Fibroblast of lung (primary cell): ENCODE results near the gene UNC13C.

Source experiments
- EZH2 ChIP-seq: IDR thresholded peaks from 2 replicates; pipeline ENCODE4 v1.5.1; 2012; ENCODE audit warnings: low read length, control low read depth, mild to moderate bottlenecking; ENCODE audit errors: missing control alignments
- TF ChIP-seq, protein P1 (sequence below), 2 donors: IDR thresholded peaks in 1 of 2; conservative IDR thresholded peaks in 1 of 2; 1 replicate in 1 of 2; 2 replicates in 1 of 2; pipeline ENCODE4 v1.5.1; 2011 to 2012; ENCODE audit warnings: low read length in 2 of 2, control low read depth in 1 of 2, inconsistent platforms in 1 of 2, low read depth in 1 of 2, mild to moderate bottlenecking in 1 of 2

DNA sequence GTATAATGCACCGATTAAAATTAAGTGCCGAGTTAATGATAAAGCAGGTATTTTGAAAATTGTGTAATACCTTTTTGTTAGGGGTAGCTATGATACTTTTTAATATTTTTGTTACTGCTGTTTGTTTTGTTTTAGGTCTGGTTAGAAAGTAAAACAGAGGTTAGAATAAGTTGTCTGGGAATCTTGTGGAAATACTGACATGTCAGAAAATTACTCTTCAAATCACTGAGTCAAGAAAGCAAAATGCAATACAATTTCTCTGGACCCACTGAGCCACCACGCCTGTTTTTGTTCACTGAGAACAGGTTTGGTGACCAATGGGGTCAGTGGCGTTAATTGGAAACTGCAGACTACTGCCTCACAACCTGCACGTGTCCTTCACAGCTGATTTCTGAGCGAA is 601.6 kb downstream of the UNC13C start:
- TF ChIP-seq, protein P1, sequence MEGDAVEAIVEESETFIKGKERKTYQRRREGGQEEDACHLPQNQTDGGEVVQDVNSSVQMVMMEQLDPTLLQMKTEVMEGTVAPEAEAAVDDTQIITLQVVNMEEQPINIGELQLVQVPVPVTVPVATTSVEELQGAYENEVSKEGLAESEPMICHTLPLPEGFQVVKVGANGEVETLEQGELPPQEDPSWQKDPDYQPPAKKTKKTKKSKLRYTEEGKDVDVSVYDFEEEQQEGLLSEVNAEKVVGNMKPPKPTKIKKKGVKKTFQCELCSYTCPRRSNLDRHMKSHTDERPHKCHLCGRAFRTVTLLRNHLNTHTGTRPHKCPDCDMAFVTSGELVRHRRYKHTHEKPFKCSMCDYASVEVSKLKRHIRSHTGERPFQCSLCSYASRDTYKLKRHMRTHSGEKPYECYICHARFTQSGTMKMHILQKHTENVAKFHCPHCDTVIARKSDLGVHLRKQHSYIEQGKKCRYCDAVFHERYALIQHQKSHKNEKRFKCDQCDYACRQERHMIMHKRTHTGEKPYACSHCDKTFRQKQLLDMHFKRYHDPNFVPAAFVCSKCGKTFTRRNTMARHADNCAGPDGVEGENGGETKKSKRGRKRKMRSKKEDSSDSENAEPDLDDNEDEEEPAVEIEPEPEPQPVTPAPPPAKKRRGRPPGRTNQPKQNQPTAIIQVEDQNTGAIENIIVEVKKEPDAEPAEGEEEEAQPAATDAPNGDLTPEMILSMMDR (conservative IDR thresholded peaks at IDR 0.05 in 1 of 2, IDR thresholded peaks at IDR 0.05 in 1 of 2; ENCODE audit: low read depth in 1 of 2, low read length in 2 of 2): no peak
- TF ChIP-seq EZH2: no peak
